CD8-positive, alpha-beta memory T cell (primary cell): Measurements from ENCODE around the gene SASH1. TPM values are rescaled to one million over a fixed set of nuclear protein-coding genes. Genes with fewer than 3 reads are reported as not detected.

ENCODE experiments used
- CTCF ChIA-PET: fragments of 350-600 bp; sonication (Branson Sonifier 250); formaldehyde crosslinking; loops from one replicate; lab custom pipeline; 2021; ENCODE audit warnings: antibody characterized with exemption; lab: Charles Lee
- POLR2A ChIA-PET: fragments of 350-600 bp; sonication (Branson Sonifier 250); formaldehyde crosslinking; loops from one replicate; lab custom pipeline; 2021; ENCODE audit warnings: antibody characterized with exemption; lab: Charles Lee
- DNase-seq, 5 donors: peaks; one replicate each; pipeline versions ENCODE4 v3.0.0 to v3.0.0-alpha.2; 2020 to 2022; ENCODE audit warnings: mixed read lengths in 1 of 5
- H3K27ac ChIP-seq: one replicate; pipeline ENCODE4 v1.7.0; 2013; ENCODE audit warnings: low read depth, mild to moderate bottlenecking, low read length, moderate library complexity
- H3K27me3 ChIP-seq: 2 replicates; pipeline ENCODE4 v1.7.0; 2013; ENCODE audit warnings: low read length, mild to moderate bottlenecking; ENCODE audit not compliant: insufficient read depth, poor library complexity, severe bottlenecking
- H3K36me3 ChIP-seq: 2 replicates; pipeline ENCODE4 v1.7.0; 2013; ENCODE audit warnings: mild to moderate bottlenecking, low read length, moderate library complexity; ENCODE audit not compliant: insufficient read depth
- H3K4me1 ChIP-seq: 2 replicates; pipeline ENCODE4 v1.7.0; 2013; ENCODE audit warnings: mild to moderate bottlenecking, low read length, moderate library complexity; ENCODE audit not compliant: insufficient read depth
- H3K4me3 ChIP-seq: 2 replicates; pipeline ENCODE4 v1.7.0; 2013; ENCODE audit warnings: mild to moderate bottlenecking, low read length
- H3K9me3 ChIP-seq: 2 replicates; pipeline ENCODE4 v1.7.0; 2013; ENCODE audit warnings: mild to moderate bottlenecking, low read length
- H3K27ac Mint-ChIP-seq, 8 donors: one replicate each; pipeline ENCODE4 v1.8.0; 2020 to 2021; ENCODE audit warnings: mixed read lengths in 8 of 8, mild to moderate bottlenecking in 6 of 8, inconsistent platforms in 3 of 8, moderate library complexity in 3 of 8
- H3K27me3 Mint-ChIP-seq, 2 donors: one replicate each; pipeline ENCODE4 v1.8.0; 2020 to 2021; ENCODE audit warnings: mixed read lengths in 2 of 2, mild to moderate bottlenecking in 1 of 2, moderate library complexity in 1 of 2
- H3K36me3 Mint-ChIP-seq, 3 donors: one replicate each; pipeline ENCODE4 v1.8.0; 2020 to 2021; ENCODE audit warnings: mixed read lengths in 3 of 3, inconsistent platforms in 1 of 3, mild to moderate bottlenecking in 1 of 3
- H3K4me1 Mint-ChIP-seq, 3 donors: one replicate each; pipeline ENCODE4 v1.8.0; 2020 to 2021; ENCODE audit warnings: mixed read lengths in 3 of 3, inconsistent platforms in 1 of 3, mild to moderate bottlenecking in 1 of 3
- H3K4me3 Mint-ChIP-seq, 7 donors: one replicate each; pipeline ENCODE4 v1.8.0; 2020 to 2021; ENCODE audit warnings: mixed read lengths in 7 of 7, mild to moderate bottlenecking in 6 of 7, moderate library complexity in 4 of 7, inconsistent platforms in 2 of 7
- H3K9me3 Mint-ChIP-seq, 5 donors: one replicate each; pipeline ENCODE4 v1.8.0; 2020 to 2022; ENCODE audit warnings: mixed read lengths in 5 of 5, mild to moderate bottlenecking in 3 of 5, moderate library complexity in 2 of 5, inconsistent platforms in 1 of 5
- polyA plus RNA-seq: library from polyadenylated mRNA; unstranded; fragments of 300-500 nt; fragmentation: Illumina TruSeq; gene quantifications from one replicate; pipeline ENCODE4 v1.2.3, GENCODE V29; 2021
- total RNA-seq, 2 experiments: library from RNA; stranded (reverse); gene quantifications; one replicate each; pipeline ENCODE4 v1.2.3, GENCODE V29; 2021

The SASH1 gene
- total and polyA plus RNA-seq, 3 experiments from 2014 or later: 0.72 to 0.95 TPM; not detected in 1

DNA sequence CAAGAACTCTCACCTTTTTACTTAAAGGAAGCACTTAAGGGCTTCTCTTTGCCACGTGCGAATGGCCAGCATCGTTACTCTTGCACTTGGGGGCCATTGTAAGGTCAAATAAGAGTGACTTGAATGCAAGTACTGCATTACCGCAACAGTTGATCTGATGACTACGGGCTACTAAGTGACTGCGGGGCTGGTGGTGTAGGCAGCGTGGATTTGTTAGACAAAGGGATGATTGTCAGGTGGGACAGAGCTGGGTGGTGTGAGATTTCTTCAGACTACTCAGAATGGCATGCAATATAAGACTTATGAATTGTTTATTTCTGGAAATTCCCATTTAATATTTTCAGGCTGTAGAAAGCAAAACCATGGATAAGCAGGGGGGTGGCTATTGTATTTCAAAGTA, 204.5 kb downstream of the SASH1 start:
- H3K4me3 ChIP-seq: no peak overlapping the region
- no peak for DNase-seq
- peaks cover 13 to 27% of the 10 kb centered on the region in 2 donors for H3K27me3 Mint-ChIP-seq
- H3K27me3 ChIP-seq: no peaks in the 10 kb centered on the region
- CTCF ChIA-PET: no interaction called here
- H3K27ac Mint-ChIP-seq: no peak overlapping the region
- POLR2A ChIA-PET: no interaction called here
- H3K4me3 Mint-ChIP-seq: no peak overlapping the region
- H3K36me3 Mint-ChIP-seq: no peaks in the 10 kb centered on the region
- no peaks in the 10 kb centered on the region for H3K36me3 ChIP-seq
- no peaks in the 10 kb centered on the region for H3K4me1 Mint-ChIP-seq
- H3K9me3 Mint-ChIP-seq: no peaks in the 10 kb centered on the region
- no peaks in the 10 kb centered on the region for H3K9me3 ChIP-seq
- no peak overlapping the region for H3K27ac ChIP-seq
- H3K4me1 ChIP-seq: no peaks in the 10 kb centered on the region

DNA sequence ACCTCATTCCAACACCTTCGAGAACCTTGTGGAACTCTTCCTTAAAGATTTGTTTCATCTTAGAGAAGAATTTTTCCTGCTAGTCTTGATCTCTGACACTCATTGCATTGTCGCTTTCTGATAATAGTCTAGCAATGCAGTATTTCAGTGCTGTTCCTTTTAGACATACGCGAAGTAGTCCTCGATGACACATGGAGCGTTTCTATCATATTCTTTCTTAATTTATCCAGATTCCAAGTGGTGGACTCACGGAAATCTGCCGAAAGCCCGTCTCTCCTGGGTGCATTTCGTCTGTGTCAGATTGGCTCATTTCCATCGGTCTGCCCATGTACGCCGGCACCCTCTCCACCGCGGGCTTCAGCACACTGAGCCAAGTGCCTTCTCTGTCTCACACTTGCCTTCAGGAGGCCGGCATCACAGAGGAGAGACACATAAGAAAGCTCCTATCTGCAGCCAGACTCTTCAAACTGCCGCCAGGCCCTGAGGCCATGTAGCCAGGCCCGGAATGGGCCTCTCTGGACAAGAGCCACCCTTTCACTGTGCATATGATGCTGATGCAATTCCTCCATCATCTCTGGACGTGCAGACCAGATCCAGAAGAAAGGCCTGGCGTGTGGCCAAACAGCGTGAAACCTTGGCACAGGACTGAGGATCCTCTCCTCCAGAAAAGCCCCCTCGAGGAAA, 205.6 kb downstream of the SASH1 start:
- H3K4me3 ChIP-seq: no peak overlapping the region
- peaks cover 0 to 2% (median 0%) of the 10 kb centered on the region in 3 donors for H3K36me3 Mint-ChIP-seq
- H3K4me1 ChIP-seq: no peaks in the 10 kb centered on the region
- no peaks in the 10 kb centered on the region for H3K4me1 Mint-ChIP-seq
- no peaks in the 10 kb centered on the region for H3K9me3 ChIP-seq
- H3K9me3 Mint-ChIP-seq: peaks cover 0 to under 1% (median under 1%) of the 10 kb centered on the region in 5 donors
- no peak for DNase-seq
- CTCF ChIA-PET: interaction anchor here (1.2 kb wide), 1 partner anchor 12 kb away, joined by 8 read pairs; no protein-coding TSS in a partner anchor
- POLR2A ChIA-PET: no interaction called here
- peaks cover 13 to 27% of the 10 kb centered on the region in 2 donors for H3K27me3 Mint-ChIP-seq
- no peaks in the 10 kb centered on the region for H3K36me3 ChIP-seq
- H3K27ac ChIP-seq: no peak overlapping the region
- H3K4me3 Mint-ChIP-seq: no peak overlapping the region
- no peaks in the 10 kb centered on the region for H3K27me3 ChIP-seq
- H3K27ac Mint-ChIP-seq: no peak overlapping the region

DNA sequence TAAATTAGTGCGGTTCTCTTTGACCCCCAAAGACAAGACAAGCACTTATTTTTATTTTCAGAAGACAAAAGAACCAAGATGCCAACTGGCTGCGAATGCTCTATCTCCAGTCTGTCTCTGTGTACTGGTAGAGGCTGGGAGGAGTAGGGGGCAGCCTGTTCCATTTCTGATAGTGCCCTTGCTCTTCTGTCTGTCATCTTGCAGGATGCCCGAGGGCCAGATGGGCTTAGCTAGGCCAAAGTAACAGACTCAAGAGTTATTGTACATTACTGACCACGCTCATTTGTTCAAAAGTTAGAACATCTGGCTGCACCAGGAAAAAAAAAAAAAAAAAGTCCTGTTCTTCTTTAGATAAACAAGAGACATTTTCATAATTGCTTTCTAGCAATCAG, 206.1 kb downstream of the SASH1 start:
- H3K4me3 ChIP-seq: no peak overlapping the region
- H3K27me3 Mint-ChIP-seq: peaks cover 13 to 28% of the 10 kb centered on the region in 2 donors
- POLR2A ChIA-PET: no interaction called here
- H3K4me1 ChIP-seq: no peaks in the 10 kb centered on the region
- no peaks in the 10 kb centered on the region for H3K36me3 ChIP-seq
- no peak for DNase-seq
- H3K36me3 Mint-ChIP-seq: peaks cover 0 to 6% (median 0%) of the 10 kb centered on the region in 3 donors
- H3K4me1 Mint-ChIP-seq: no peaks in the 10 kb centered on the region
- no peak overlapping the region for H3K27ac Mint-ChIP-seq
- peaks cover 0 to 6% (median 4%) of the 10 kb centered on the region in 5 donors for H3K9me3 Mint-ChIP-seq
- no peak overlapping the region for H3K27ac ChIP-seq
- no peaks in the 10 kb centered on the region for H3K9me3 ChIP-seq
- H3K27me3 ChIP-seq: no peaks in the 10 kb centered on the region
- CTCF ChIA-PET: interaction anchor here (1.2 kb wide), 1 partner anchor 11 kb away, joined by 8 read pairs; no protein-coding TSS in a partner anchor
- no peak overlapping the region for H3K4me3 Mint-ChIP-seq

DNA sequence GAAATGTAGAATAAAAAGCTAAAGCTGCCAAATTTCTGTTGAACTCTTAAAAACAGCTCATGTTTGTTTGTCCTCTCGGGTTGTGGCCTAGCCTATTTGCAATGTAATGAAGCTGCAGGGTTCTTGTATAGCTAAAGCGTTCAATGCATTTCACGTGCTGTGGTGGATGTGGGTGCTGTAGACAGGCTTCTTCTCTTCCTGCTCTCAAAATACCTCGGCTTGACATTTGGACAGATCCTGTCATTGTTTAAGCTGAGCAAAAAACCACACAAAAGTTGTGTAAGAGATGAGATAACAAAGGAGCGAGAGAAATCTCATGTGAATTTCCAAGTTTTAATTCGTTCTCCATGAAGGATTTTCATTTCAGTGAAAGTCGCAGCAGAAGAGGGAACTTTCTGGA, 207.9 kb downstream of the SASH1 start:
- Histone ChIP-seq H3K36me3 (no peaks in the 10 kb centered on the region), H3K4me3 (no peak overlapping the region), H3K9me3 (no peaks in the 10 kb centered on the region), H3K27me3 (no peaks in the 10 kb centered on the region), H3K27ac (no peak overlapping the region), H3K4me1 (no peaks in the 10 kb centered on the region)
- Mint-ChIP-seq H3K36me3 (peaks cover 0 to 10% (median 0%) of the 10 kb centered on the region in 3 donors), H3K27ac (no peak overlapping the region), H3K4me1 (no peaks in the 10 kb centered on the region), H3K27me3 (peaks cover 13 to 28% of the 10 kb centered on the region in 2 donors), H3K9me3 (peaks cover 0 to 9% (median 7%) of the 10 kb centered on the region in 5 donors), H3K4me3 (no peak overlapping the region)
- DNase-seq: no peak
- CTCF ChIA-PET: interaction anchor here (0.7 kb wide), 1 partner anchor 9 kb away, joined by 5 read pairs; no protein-coding TSS in a partner anchor
- POLR2A ChIA-PET: no interaction called here

DNA sequence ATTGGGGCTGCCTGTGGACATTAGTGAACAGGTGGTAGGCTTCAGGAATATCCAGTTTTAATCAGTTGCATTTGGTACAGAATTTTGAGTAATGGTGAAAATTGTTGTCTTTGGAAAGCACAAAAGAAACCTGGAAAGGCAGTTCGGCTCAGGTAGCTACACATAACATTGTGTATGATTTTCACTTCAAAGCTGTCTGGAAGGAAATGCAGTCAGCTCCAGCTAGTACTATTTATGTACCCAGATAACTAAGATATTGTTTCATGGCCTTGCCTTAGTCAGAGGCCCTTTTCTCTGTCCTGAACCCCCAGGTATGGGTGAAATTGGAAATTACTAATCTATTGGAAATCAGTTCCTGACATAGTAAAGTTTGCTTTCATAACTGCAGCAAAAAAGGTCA, 208.6 kb downstream of the SASH1 start:
- no peaks in the 10 kb centered on the region for H3K4me1 Mint-ChIP-seq
- Histone ChIP-seq H3K4me3 (no peak overlapping the region), H3K4me1 (no peaks in the 10 kb centered on the region), H3K27ac (no peak overlapping the region), H3K9me3 (no peaks in the 10 kb centered on the region), H3K36me3 (no peaks in the 10 kb centered on the region), H3K27me3 (no peaks in the 10 kb centered on the region)
- no peak overlapping the region for H3K4me3 Mint-ChIP-seq
- CTCF ChIA-PET: interaction anchor here (0.7 kb wide), 1 partner anchor 9 kb away, joined by 3 read pairs; no protein-coding TSS in a partner anchor
- no peak overlapping the region for H3K27ac Mint-ChIP-seq
- H3K36me3 Mint-ChIP-seq: peaks cover 0 to 12% (median 0%) of the 10 kb centered on the region in 3 donors
- POLR2A ChIA-PET: no interaction called here
- peaks cover 16 to 32% of the 10 kb centered on the region in 2 donors for H3K27me3 Mint-ChIP-seq
- peaks cover 0 to 10% (median 9%) of the 10 kb centered on the region in 5 donors for H3K9me3 Mint-ChIP-seq
- no peak for DNase-seq

DNA sequence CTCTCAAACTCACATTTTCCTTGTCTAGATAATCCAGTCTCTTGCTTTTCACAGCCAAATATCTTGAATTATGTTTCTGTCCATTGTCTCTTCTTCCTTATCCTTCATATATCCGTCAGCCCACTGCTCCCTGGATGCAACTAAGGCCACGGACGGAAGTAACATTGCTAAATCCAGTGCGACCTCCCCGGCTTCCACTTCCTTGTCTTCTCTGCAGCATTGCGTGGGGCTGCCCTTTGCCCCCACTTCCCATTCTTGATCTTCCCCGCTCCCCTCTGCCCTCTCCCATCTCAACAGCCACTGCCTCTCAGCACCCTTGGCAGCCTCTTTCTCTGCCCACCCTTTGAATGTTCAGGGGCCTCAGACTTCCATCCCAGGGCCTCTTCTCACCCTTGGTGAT, 213.8 kb downstream of the SASH1 start:
- Mint-ChIP-seq H3K9me3 (peaks cover 0 to 11% (median 9%) of the 10 kb centered on the region in 5 donors), H3K36me3 (peaks cover 0 to 16% (median 0%) of the 10 kb centered on the region in 3 donors), H3K4me1 (peaks cover 11 to 19% (median 14%) of the 10 kb centered on the region in 3 donors), H3K4me3 (no peak overlapping the region), H3K27ac (peak overlapping the region in 1 of 8 donors; percentile 0), H3K27me3 (peaks cover 8 to 42% of the 10 kb centered on the region in 2 donors)
- no peaks in the 10 kb centered on the region for H3K9me3 ChIP-seq
- no peak overlapping the region for H3K4me3 ChIP-seq
- no peaks in the 10 kb centered on the region for H3K27me3 ChIP-seq
- no peaks in the 10 kb centered on the region for H3K36me3 ChIP-seq
- POLR2A ChIA-PET: no interaction called here
- CTCF ChIA-PET: no interaction called here
- H3K4me1 ChIP-seq: peaks cover 13% of the 10 kb centered on the region
- DNase-seq: no peak
- no peak overlapping the region for H3K27ac ChIP-seq

DNA sequence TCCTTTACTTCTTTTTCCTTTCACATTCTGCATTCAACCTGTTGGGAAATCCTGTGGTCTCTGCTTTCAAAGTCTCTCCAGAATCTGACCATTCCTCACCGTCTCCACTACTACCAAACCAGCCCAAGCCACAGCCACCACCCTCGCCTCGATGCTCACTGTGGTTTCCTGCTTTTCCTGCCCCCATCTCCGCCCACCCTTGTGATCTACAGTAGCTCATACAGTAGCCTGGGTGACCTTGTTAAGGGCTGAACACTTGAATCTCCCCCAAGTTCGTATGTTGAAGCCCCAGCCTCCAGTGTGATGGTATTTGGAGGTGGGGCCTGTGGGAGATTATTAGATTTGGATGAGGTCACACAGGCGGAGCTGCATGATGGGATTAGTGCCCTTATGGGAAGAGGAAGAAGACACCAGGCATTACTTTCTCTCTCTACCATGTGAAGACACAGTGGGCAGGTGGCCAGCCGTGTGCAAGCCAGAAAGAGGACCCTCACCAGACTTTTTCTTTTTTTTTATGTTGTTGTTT, 215.2 kb downstream of the SASH1 start:
- CTCF ChIA-PET: no interaction called here
- Histone ChIP-seq H3K27me3 (no peaks in the 10 kb centered on the region), H3K9me3 (no peaks in the 10 kb centered on the region), H3K36me3 (no peaks in the 10 kb centered on the region), H3K4me3 (no peak overlapping the region), H3K4me1 (peaks cover 13% of the 10 kb centered on the region), H3K27ac (no peak overlapping the region)
- Mint-ChIP-seq H3K4me1 (peaks cover 11 to 19% (median 14%) of the 10 kb centered on the region in 3 donors), H3K36me3 (peaks cover 0 to 16% (median 0%) of the 10 kb centered on the region in 3 donors), H3K9me3 (peaks cover 0 to 11% (median 9%) of the 10 kb centered on the region in 5 donors), H3K27ac (peak overlapping the region in 2 of 8 donors; percentile 2 to 81), H3K4me3 (peak overlapping the region in 6 of 7 donors; percentile 23 to 59 (median 40)), H3K27me3 (peaks cover 8 to 34% of the 10 kb centered on the region in 2 donors)
- POLR2A ChIA-PET: no interaction called here
- DNase-seq: peak in 2 of 5 donors; percentile 30 to 49
